Neural crest cell (in vitro differentiated cells): Measurements from ENCODE around the gene ERGIC1. TPM values are rescaled to one million over a fixed set of nuclear protein-coding genes. Genes with fewer than 3 reads are reported as not detected.

Experiments
- DNase-seq: peaks from one replicate; pipeline ENCODE4 v3.0.0; 2021; ENCODE audit warnings: low read depth, mixed read lengths, low spot score
- H3K27ac Mint-ChIP-seq: one replicate; pipeline ENCODE4 v1.8.0; 2021; ENCODE audit warnings: mild to moderate bottlenecking, mixed read lengths; ENCODE audit not compliant: unreplicated experiment
- H3K27me3 Mint-ChIP-seq: 2 replicates; pipeline ENCODE4 v1.8.0; 2021; ENCODE audit warnings: low read depth, mild to moderate bottlenecking, mixed read lengths
- H3K36me3 Mint-ChIP-seq: 2 replicates; pipeline ENCODE4 v1.8.0; 2021; ENCODE audit warnings: low read depth, mild to moderate bottlenecking, mixed read lengths
- H3K4me1 Mint-ChIP-seq: 2 replicates; pipeline ENCODE4 v1.8.0; 2021; ENCODE audit warnings: mixed read lengths
- H3K4me3 Mint-ChIP-seq: one replicate; pipeline ENCODE4 v1.8.0; 2021; ENCODE audit warnings: mild to moderate bottlenecking, mixed read lengths
- H3K9me3 Mint-ChIP-seq: 2 replicates; pipeline ENCODE4 v1.8.0; 2021; ENCODE audit warnings: mixed read lengths
- CTCF ChIP-seq: fragments of 200-600 bp; sonication (generic); conservative IDR thresholded peaks from 2 replicates; pipeline ENCODE4 v1.5.0; 2021; ENCODE audit warnings: antibody characterized with exemption, mild to moderate bottlenecking
- total RNA-seq: library from RNA; stranded (reverse); gene quantifications from 2 replicates; pipeline ENCODE4 v1.2.1, GENCODE V29; 2021

Gene ERGIC1
- total RNA-seq, 1 donor from 2014 or later, result 108 TPM

DNA sequence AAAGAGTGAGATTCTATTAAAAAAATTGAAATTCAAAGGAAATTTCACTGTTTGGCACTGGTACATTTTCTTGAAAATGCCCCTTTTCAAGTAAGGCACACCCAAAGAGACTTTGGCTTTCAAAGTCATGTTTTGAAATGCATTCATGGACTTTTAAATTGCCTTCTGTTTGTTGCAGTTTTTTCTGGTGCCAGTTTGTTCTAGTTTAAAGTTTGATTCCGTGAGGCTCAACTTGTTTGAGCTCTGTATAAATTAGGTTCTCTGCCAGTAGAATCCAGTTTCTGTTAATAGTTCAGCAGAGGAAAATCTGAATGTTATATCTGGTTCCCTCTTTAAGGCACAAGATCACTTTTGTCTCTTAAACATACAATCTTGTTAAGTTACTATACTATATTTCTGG lies 165.9 kb downstream of the ERGIC1 start:
- Mint-ChIP-seq H3K27me3 (no peaks in the 10 kb centered on the region), H3K9me3 (no peaks in the 10 kb centered on the region), H3K4me1 (peaks cover 17% of the 10 kb centered on the region), H3K36me3 (peaks cover 8% of the 10 kb centered on the region), H3K27ac (no peak overlapping the region), H3K4me3 (no peak overlapping the region)
- no peak for TF ChIP-seq CTCF
- DNase-seq, result no peak

GRCh38 chr5:173001229-173001841 lies 167.3 kb downstream of the ERGIC1 start:
- H3K36me3 Mint-ChIP-seq, result peaks cover 5% of the 10 kb centered on the region
- no peaks in the 10 kb centered on the region for H3K27me3 Mint-ChIP-seq
- no peak for TF ChIP-seq CTCF
- no peaks in the 10 kb centered on the region for H3K9me3 Mint-ChIP-seq
- H3K4me1 Mint-ChIP-seq, result peaks cover 17% of the 10 kb centered on the region
- peak overlapping the region; percentile 73 for H3K27ac Mint-ChIP-seq
- H3K4me3 Mint-ChIP-seq, result no peak overlapping the region
- no peak for DNase-seq

Other genes with a start within 250 kb of the ERGIC1 start
- 5.7 and 6.1 TPM in 2 replicates for gene NEURL1B, start 193.0 kb upstream of the ERGIC1 start, total RNA-seq
- 20.6 and 20.9 TPM in 2 replicates for gene DUSP1, start 63.1 kb upstream of the ERGIC1 start, total RNA-seq
- 54.6 and 57.5 TPM in 2 replicates for gene RPL26L1, start 125.2 kb downstream of the ERGIC1 start, total RNA-seq
- 71.8 and 76.4 TPM in 2 replicates for gene ATP6V0E1, start 149.5 kb downstream of the ERGIC1 start, total RNA-seq
- gene CREBRF, start 222.1 kb downstream of the ERGIC1 start, total RNA-seq, result 4.6 and 5.2 TPM in 2 replicates